Esophagus (tissue), 2 donors: Measurements from ENCODE around the gene ITM2B. TPM values are rescaled to one million over a fixed set of nuclear protein-coding genes. Genes with fewer than 3 reads are reported as not detected.
"Not testable (repeated sequence)": the region's sequence is repeated elsewhere in the genome, so short reads cannot be mapped to it uniquely, and the experiment has no call there.

Source experiments
- H3K27ac ChIP-seq, 2 donors: one replicate each; pipeline ENCODE4 v1.5.1; 2013; ENCODE audit warnings: low read depth in 2 of 2, mild to moderate bottlenecking in 2 of 2, inconsistent platforms in 1 of 2, low read length in 1 of 2, moderate library complexity in 1 of 2
- H3K27me3 ChIP-seq, 2 donors: one replicate each; pipeline ENCODE4 v1.6.1; 2013; ENCODE audit warnings: low read length in 2 of 2, control low read depth in 1 of 2, mild to moderate bottlenecking in 1 of 2; ENCODE audit not compliant: insufficient read depth in 2 of 2, control insufficient read depth in 1 of 2
- H3K36me3 ChIP-seq, 2 donors: one replicate each; pipeline ENCODE4 v1.6.1; 2013; ENCODE audit warnings: low read length in 1 of 2; ENCODE audit not compliant: control insufficient read depth in 2 of 2, insufficient read depth in 2 of 2
- H3K4me1 ChIP-seq, 2 donors: one replicate each; pipeline ENCODE4 v1.6.1; 2013; ENCODE audit warnings: low read length in 1 of 2; ENCODE audit not compliant: control insufficient read depth in 2 of 2, insufficient read depth in 2 of 2
- H3K4me3 ChIP-seq, 2 donors: one replicate each; pipeline ENCODE4 v1.5.1; 2013; ENCODE audit warnings: low read length in 2 of 2, mild to moderate bottlenecking in 2 of 2, low read depth in 1 of 2, moderate library complexity in 1 of 2
- H3K9me3 ChIP-seq, 2 donors: one replicate each; pipeline ENCODE4 v1.6.1; 2013; ENCODE audit warnings: mild to moderate bottlenecking in 2 of 2, low read depth in 1 of 2, low read length in 1 of 2, moderate library complexity in 1 of 2; ENCODE audit not compliant: control insufficient read depth in 2 of 2, insufficient read depth in 1 of 2
- WGBS, 2 donors: extraction: QIAGEN DNeasy Blood & Tissue Kit; methylation state at CpG; one replicate each; pipeline ENCODE4 v1.1.7; 2013; 5-methylcytosine and 5-hydroxymethylcytosine counted together
- polyA plus RNA-seq, 2 donors: library from polyadenylated mRNA; stranded (reverse); fragments of 200-250 nt; gene quantifications; one replicate each; pipeline ENCODE4 v1.2.3, GENCODE V29; 2013
- donor health status: healthy with polysubstance abuse.
- donor health status: Bipolar disorder and iron deficiency.

Gene ITM2B
- polyA plus RNA-seq, 2 donors, result 340 to 473 TPM

DNA sequence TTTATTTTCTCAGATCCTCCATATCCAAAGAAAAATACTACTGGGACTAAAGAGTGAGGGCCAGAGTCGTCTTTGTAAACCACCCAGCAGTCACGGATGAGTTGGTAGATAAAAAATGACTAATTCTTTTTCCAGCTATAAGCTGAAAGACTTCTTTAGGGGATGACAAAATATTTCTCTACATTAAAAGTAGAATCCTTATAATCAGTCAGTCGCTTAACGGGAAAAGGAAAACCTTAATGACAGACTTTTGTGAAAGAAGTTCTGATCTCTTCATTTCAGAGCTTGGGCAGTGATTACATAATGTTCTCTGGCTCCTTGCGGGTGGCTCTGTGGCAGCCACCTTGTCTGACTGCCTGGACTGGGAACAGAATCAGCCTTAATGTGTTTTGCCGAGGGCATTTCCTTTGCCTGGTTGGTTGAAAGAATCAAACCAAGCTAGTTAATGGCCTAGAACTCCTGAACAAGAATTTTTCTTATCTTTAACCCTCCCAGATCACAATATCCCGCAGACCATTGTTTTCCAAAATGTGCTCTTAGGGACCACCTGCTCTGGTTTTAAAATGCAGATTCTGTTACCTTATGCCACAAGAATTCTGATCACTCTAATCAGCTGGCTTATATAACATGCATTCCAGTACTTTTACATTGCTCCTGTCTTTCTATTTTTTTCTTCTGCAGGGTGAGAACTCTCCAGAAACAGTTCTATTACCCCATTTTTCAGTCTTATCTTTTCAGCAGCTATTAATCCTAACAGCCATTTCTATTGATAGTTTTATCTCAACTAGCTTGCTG, 2.5 kb downstream of the ITM2B start:
- no peaks in the 10 kb centered on the region for H3K4me1 ChIP-seq
- WGBS, 2 donors, result 11 to 14% methylated on average over 7 of the region's 7 CpGs
- H3K36me3 ChIP-seq, result peaks cover 0 to 3% of the 10 kb centered on the region in 2 donors
- H3K27ac ChIP-seq, result peak overlapping the region; percentile 60 to 89
- peak overlapping the region in 1 of 2 donors; percentile 89 for H3K4me3 ChIP-seq
- H3K9me3 ChIP-seq, result no peaks in the 10 kb centered on the region
- H3K27me3 ChIP-seq, result no peaks in the 10 kb centered on the region

DNA sequence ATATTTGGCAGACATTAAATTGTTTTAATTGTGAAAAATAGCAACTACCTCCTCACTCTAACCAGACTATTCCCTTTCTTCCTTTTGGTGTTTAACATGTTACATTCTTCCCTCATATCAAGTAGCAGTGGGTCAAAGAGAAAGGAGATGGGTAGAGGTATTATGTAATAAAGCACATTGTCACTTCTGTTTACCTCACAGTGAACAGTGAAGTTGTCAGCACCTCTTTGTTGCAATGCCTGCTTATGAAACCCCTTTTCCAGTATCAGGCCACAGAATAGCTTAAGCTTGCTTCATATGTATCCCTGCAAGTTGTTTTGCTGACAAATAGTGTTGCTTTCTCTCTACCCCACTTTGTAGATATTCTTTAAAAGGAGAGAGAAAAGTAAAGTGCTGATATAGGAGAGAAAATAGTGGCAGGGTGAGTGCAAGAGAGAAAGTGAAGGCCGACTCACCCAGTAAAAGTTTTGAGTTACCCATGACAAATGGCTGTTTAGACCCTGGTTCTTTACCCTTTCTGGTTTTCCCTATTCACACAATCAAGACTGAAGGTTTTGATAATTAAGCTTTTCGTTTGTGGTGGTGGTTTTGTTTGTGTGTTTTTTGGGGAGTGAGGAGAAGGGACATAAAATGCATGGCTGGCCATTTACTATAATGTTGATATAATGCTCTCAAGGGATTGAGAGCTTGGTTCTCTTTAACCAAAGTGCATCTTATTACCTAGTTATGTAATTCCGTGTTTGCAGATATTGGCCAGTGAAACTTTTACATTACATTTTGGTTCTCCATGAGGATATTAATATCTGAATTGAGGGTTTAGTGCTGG, 3.7 kb downstream of the ITM2B start:
- peaks cover 0 to 3% of the 10 kb centered on the region in 2 donors for H3K4me1 ChIP-seq
- H3K27ac ChIP-seq, result peak overlapping the region; percentile 14 to 55
- peaks cover 0 to 3% of the 10 kb centered on the region in 2 donors for H3K36me3 ChIP-seq
- no peaks in the 10 kb centered on the region for H3K9me3 ChIP-seq
- H3K27me3 ChIP-seq, result no peaks in the 10 kb centered on the region
- 16 to 21% methylated on average over 3 of the region's 3 CpGs for WGBS, 2 donors
- H3K4me3 ChIP-seq, result peak overlapping the region in 1 of 2 donors; percentile 89

DNA sequence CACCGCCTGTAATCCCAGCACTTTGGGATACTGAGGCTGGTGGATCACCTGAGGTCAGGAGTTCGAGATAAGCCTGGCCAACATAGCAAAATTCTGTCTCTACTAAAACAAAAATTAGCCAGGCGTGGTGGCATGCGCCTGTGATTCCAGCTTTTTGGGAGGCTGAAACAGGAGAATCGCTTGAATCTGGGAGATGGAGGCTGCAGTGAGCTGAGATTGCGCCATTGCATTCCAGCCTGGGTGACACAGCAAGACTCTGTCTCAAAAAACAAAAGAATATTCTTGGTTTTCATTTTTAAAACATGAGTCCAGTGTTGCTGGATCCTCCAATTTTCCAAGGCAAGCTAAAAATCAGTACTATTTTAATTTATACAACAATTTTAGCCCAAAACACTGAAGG, 6.4 kb downstream of the ITM2B start:
- H3K27me3 ChIP-seq, H3K36me3 ChIP-seq, H3K27ac ChIP-seq, H3K9me3 ChIP-seq, H3K4me3 ChIP-seq, H3K4me1 ChIP-seq: not testable (repeated sequence)
- WGBS, 2 donors, result 96 to 99% methylated on average over 6 of the region's 6 CpGs

DNA sequence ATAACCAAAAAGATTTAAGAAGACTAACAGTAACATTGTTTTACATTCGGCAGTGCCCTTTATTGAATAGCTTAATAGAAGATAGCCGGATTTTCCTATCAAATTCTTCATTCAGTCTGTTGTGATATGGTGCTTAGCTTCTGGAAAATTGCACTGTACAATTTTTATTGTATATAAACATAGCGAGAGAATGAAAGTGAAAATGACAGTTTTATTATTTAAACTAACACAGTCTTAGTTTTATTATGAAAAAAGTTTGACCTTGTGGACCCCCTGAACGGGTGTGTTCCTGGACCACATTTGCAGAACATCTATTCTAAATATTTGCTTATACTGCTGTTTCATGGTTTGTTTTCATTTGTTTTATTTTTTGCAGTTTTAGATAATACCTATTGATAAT, 8.6 kb downstream of the ITM2B start:
- Histone ChIP-seq H3K27ac (no peak overlapping the region), H3K27me3 (no peaks in the 10 kb centered on the region), H3K4me3 (no peak overlapping the region), H3K4me1 (peaks cover 0 to 3% of the 10 kb centered on the region in 2 donors), H3K36me3 (peaks cover 0 to 3% of the 10 kb centered on the region in 2 donors), H3K9me3 (no peaks in the 10 kb centered on the region)
- WGBS, 2 donors, result 37% methylated on average over 4 of the region's 4 CpGs

DNA sequence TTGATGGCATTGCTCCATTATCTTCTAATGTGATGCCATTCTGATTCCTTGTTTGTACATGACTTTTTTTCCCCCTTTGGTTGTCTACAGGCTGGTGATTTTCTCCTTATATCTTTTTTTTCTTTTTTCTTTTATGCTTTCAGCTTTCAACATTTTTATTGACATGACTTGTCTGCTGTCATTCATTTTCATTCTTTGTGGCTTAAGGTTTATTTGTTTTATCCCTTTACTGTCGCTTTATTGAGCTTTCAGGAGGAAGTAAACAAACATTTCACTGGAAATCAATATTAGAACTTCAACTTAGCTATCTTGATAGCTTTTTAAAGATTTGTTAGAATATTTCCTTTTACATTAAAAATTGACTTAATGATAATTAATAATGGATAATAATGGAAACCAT, 9.7 kb downstream of the ITM2B start:
- Histone ChIP-seq H3K27ac (no peak overlapping the region), H3K36me3 (peaks cover 0 to 3% of the 10 kb centered on the region in 2 donors), H3K27me3 (no peaks in the 10 kb centered on the region), H3K4me1 (peaks cover 0 to 3% of the 10 kb centered on the region in 2 donors), H3K9me3 (no peaks in the 10 kb centered on the region), H3K4me3 (no peak overlapping the region)
- WGBS, 2 donors, result 48 to 65% methylated on average over 1 of the region's 1 CpG

DNA sequence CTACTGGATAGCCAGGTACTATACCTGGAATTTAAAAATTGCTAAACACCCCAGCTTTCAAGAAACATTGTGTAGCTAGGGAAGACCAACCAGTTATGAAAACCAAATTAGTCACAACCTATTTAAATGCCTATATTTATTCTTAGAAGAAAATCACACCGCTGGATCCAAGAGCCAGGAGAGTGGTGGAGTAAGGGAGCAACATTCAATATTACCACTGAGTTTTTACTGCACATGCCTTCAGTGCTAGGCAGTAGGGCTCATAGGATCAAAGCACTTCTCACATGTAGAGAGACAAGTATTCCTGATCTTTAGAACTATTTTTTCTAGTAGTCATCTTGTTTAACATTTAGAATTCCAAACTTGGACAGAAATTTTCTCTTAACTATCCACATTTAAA, 11.2 kb downstream of the ITM2B start:
- no peak overlapping the region for H3K27ac ChIP-seq
- 54 to 58% methylated on average over 1 of the region's 1 CpG for WGBS, 2 donors
- no peak overlapping the region for H3K4me3 ChIP-seq
- peaks cover 0 to 2% of the 10 kb centered on the region in 2 donors for H3K36me3 ChIP-seq
- no peaks in the 10 kb centered on the region for H3K9me3 ChIP-seq
- no peaks in the 10 kb centered on the region for H3K27me3 ChIP-seq
- peaks cover 0 to 3% of the 10 kb centered on the region in 2 donors for H3K4me1 ChIP-seq

DNA sequence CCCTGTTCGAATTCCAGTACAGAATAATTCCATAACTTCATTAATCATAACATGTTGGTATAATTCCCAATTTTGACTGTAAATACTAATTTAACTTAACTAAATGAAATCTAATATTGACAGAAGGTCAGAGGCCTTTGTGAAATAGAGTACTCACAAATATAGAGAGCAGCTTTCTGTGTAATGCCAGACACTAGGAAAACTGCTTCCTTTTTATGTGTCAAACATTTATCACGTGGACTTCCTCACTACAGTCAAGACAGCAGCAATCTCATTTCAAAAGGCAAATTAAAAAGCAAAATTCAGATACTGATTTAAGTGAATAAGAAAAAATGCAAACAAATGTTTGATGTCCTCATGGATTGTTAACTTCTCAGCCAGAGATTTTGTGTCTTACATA, 13.1 kb downstream of the ITM2B start:
- Histone ChIP-seq H3K9me3 (no peaks in the 10 kb centered on the region), H3K4me1 (peaks cover 0 to under 1% of the 10 kb centered on the region in 2 donors), H3K4me3 (no peak overlapping the region), H3K36me3 (no peaks in the 10 kb centered on the region), H3K27ac (no peak overlapping the region), H3K27me3 (no peaks in the 10 kb centered on the region)
- 36 to 44% methylated on average over 2 of the region's 2 CpGs for WGBS, 2 donors

DNA sequence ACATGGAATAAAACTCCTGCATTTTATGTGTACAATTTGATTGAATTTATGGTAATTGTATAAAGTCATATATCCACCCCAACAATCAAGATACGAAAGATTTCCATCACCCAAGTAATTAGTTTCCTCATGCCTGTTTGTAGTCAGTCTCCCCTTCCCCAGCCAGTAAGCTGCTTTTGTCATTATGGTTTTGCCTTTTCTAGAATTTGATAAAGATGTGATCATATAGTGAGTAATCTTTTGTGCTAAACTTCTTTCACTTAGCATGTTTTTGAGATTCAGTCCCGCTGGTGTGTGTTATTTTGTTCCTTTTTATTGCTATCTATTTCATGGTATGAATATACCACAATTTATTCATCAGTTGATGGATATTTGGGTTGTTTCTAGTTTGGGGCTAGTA, 16.0 kb downstream of the ITM2B start:
- no peaks in the 10 kb centered on the region for H3K27me3 ChIP-seq
- 75 to 82% methylated on average over 2 of the region's 2 CpGs for WGBS, 2 donors
- no peaks in the 10 kb centered on the region for H3K9me3 ChIP-seq
- H3K4me1 ChIP-seq, result peaks cover 0 to 2% of the 10 kb centered on the region in 2 donors
- H3K27ac ChIP-seq, result no peak overlapping the region
- no peaks in the 10 kb centered on the region for H3K36me3 ChIP-seq
- no peak overlapping the region for H3K4me3 ChIP-seq

DNA sequence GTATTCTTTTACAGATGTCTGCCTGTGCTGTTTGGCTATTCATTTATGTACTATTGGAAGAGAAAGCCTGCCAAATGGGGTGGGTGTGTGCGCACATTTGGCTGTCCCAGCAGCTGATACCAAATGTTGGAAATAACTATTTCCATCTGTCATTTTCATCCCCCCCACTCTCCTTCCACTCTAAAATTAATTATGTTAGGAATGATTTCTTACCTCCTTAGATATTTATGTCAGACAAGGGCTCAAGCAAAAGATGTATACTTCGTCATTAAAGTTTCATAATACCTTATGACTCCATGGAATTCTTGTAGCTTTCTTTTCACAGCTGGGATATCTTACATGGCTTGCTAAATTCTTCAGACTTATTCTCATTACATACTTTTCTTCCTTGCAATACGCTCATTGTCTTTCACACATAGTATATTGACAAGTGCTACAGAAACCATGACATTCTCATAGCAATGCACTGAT, 18.6 kb downstream of the ITM2B start:
- WGBS, 2 donors, result 74 to 82% methylated on average over 3 of the region's 3 CpGs
- Histone ChIP-seq H3K4me1 (peaks cover 0 to 2% of the 10 kb centered on the region in 2 donors), H3K4me3 (no peak overlapping the region), H3K27me3 (no peaks in the 10 kb centered on the region), H3K9me3 (no peaks in the 10 kb centered on the region), H3K36me3 (peaks cover 0 to 9% of the 10 kb centered on the region in 2 donors), H3K27ac (no peak overlapping the region)
